ENCODE data around the gene KRTAP2-3. TPM values are rescaled to one million over a fixed set of nuclear protein-coding genes. Genes with fewer than 3 reads are reported as not detected.
"Not testable (repeated sequence)": the region's sequence is repeated elsewhere in the genome, so short reads cannot be mapped to it uniquely, and the experiment has no call there.

Gene KRTAP2-3
- polyA plus RNA-seq, 6 donors from 2014 or later, result not detected

GRCh38 chr17:41063449-41063848 is 3.5 kb upstream of the KRTAP2-3 start:
- Mint-ChIP-seq H3K27me3 (peaks cover 29 to 39% (median 35%) of the 10 kb centered on the region in 3 donors), H3K4me3 (no peak overlapping the region), H3K27ac (no peak overlapping the region), H3K36me3 (peaks cover 0 to 6% of the 10 kb centered on the region in 2 donors), H3K4me1 (peaks cover 0 to 5% (median 0%) of the 10 kb centered on the region in 3 donors), H3K9me3 (peaks cover 0 to 3% (median 0%) of the 10 kb centered on the region in 7 donors)
- DNase-seq (no peak), ATAC-seq (ENCODE audit: low read depth in 2 of 2) (no peak)

DNA sequence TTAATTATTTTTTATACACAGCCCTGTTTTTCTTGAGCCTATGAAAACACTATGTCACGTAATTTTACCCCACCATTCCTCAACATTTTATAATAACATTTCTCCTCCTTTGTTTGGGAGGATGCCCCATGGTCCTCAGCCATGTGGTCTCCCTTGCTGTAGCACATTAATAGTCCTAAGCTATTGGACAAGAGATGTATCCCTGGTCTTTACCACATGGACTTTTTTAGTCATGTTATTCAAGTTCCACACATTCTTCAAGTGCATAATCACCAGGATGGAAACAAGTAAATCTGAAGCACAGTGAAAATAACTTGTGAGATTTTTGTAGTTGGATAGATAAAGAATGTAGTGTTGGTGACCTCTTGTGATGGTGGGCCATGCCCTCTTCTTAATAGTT is 2.0 kb upstream of the KRTAP2-3 start:
- Mint-ChIP-seq H3K27me3 (peaks cover 39 to 47% (median 46%) of the 10 kb centered on the region in 3 donors), H3K9me3 (peaks cover 0 to 9% (median 4%) of the 10 kb centered on the region in 7 donors), H3K4me3 (no peak overlapping the region), H3K4me1 (peaks cover 0 to 5% (median 0%) of the 10 kb centered on the region in 3 donors), H3K36me3 (peaks cover 0 to 14% of the 10 kb centered on the region in 2 donors), H3K27ac (no peak overlapping the region)
- ATAC-seq (ENCODE audit: low read depth in 2 of 2) (no peak), DNase-seq (no peak)

GRCh38 chr17:41059276-41060051 is 450 bp downstream of the KRTAP2-3 start:
- H3K36me3 Mint-ChIP-seq, result peaks cover 0 to 14% of the 10 kb centered on the region in 2 donors
- not testable (repeated sequence) for ATAC-seq (ENCODE audit: low read depth in 2 of 2)
- H3K27me3 Mint-ChIP-seq, result peaks cover 39 to 48% (median 46%) of the 10 kb centered on the region in 3 donors

GRCh38 chr17:41058741-41059140 is 1.2 kb downstream of the KRTAP2-3 start:
- H3K9me3 Mint-ChIP-seq, result peaks cover 0 to 9% (median 4%) of the 10 kb centered on the region in 7 donors
- no peak overlapping the region for H3K4me3 Mint-ChIP-seq
- H3K36me3 Mint-ChIP-seq, result peaks cover 0 to 14% of the 10 kb centered on the region in 2 donors
- DNase-seq, result no peak
- no peak overlapping the region for H3K27ac Mint-ChIP-seq
- H3K27me3 Mint-ChIP-seq, result peaks cover 39 to 53% (median 40%) of the 10 kb centered on the region in 3 donors
- H3K4me1 Mint-ChIP-seq, result peaks cover 0 to 5% (median 0%) of the 10 kb centered on the region in 3 donors
- no peak for ATAC-seq (ENCODE audit: low read depth in 2 of 2)

More at GRCh38 chr17:41059276-41060051, 450 bp downstream of the KRTAP2-3 start:
- H3K4me1 Mint-ChIP-seq, DNase-seq, H3K9me3 Mint-ChIP-seq, H3K27ac Mint-ChIP-seq: not testable (repeated sequence)
- H3K4me3 Mint-ChIP-seq, result peak overlapping the region in 1 of 8 donors; percentile 29

- H3K4me1 Mint-ChIP-seq, result peaks cover 0 to 5% (median 0%) of the 10 kb centered on the region in 3 donors
- H3K27ac Mint-ChIP-seq, result no peak overlapping the region
- peaks cover 0 to 14% of the 10 kb centered on the region in 2 donors for H3K36me3 Mint-ChIP-seq
- H3K9me3 Mint-ChIP-seq, result peaks cover 0 to 10% (median 4%) of the 10 kb centered on the region in 7 donors
- H3K4me3 Mint-ChIP-seq, result no peak overlapping the region
- peaks cover 39 to 53% (median 41%) of the 10 kb centered on the region in 3 donors for H3K27me3 Mint-ChIP-seq
- ATAC-seq (ENCODE audit: low read depth in 2 of 2) (no peak), DNase-seq (no peak)
Observed at GRCh38 chr17:41057547-41057946, 2.4 kb downstream of the KRTAP2-3 start.

DNA sequence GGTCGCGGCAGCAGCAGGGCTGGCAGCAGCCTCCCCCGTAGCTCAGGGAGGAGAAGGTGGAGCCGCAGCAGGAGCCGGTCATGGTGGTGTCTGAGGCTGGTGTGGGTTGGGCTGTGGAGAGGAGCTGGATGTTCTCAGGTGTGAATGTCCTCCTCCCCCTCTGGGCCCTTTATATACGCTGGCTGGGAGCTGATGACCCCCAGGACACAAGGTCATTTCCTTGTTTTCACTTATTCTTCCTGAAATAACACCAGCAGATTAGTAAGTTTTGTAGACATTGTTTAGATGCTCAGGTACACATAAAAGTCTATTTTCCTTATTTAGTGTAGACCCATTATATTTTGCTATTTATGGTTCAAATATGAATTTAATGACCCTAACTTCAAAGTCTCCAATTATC is 4.8 kb downstream of the KRTAP2-3 start, which contains the start of gene KRTAP2-2:
Gene KRTAP2-2, minus strand, starts transcription at position 101 of the 400 bp plus-strand sequence. Its CDS starts 19 bp downstream, at position 82.
- H3K4me1 Mint-ChIP-seq; H3K9me3 Mint-ChIP-seq; ATAC-seq (ENCODE audit: low read depth in 2 of 2); DNase-seq; H3K4me3 Mint-ChIP-seq: not testable (repeated sequence)
- Mint-ChIP-seq H3K36me3 (peaks cover 0 to 14% of the 10 kb centered on the region in 2 donors), H3K27me3 (peaks cover 26 to 40% (median 27%) of the 10 kb centered on the region in 3 donors), H3K27ac (peak within 1 kb of the TSS in 1 of 6 donors; percentile 13)

DNA sequence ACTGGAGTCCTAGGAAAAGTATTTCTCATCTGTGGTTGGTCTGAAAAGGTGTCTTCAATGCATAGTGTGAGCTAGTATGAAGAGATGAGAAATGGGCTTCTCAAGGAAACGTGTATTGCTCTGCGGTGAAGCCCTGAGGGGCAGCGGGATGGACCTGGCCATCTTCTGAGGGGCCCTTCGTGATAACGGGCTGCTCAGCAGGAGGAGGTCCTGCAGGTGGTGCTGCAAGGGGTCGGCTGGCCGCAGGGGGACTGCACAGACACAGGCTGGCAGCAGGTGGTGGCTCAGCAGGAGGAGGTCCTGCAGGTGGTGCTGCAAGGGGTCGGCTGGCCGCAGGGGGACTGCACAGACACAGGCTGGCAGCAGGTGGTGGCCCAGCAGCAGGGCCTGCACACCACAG is 5.4 kb downstream of the KRTAP2-3 start:
- Mint-ChIP-seq H3K36me3 (peaks cover 0 to 13% of the 10 kb centered on the region in 2 donors), H3K27me3 (peaks cover 23 to 35% (median 25%) of the 10 kb centered on the region in 3 donors)
- not testable (repeated sequence) for ATAC-seq (ENCODE audit: low read depth in 2 of 2)

DNA sequence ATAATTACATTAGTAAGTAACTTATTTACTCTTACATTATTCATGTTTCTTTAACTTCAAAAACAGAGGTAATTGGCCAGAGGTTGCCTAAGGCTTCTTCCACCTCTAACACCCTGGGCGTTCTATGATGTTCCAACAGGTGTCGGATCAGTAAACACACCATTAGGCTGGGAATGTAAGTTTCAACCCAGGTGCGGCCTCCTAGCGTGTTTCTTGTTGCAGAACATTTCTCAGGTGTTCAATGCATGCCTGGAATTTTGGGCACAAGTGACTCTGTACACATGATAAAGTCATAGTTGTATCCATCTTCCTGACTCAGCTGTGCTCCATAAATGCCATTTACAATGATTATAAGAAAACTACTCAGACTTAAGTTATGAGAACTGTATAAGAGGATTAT is 5.9 kb downstream of the KRTAP2-3 start:
- H3K4me3 Mint-ChIP-seq, result no peak overlapping the region
- H3K27ac Mint-ChIP-seq, result no peak overlapping the region
- ATAC-seq (ENCODE audit: low read depth in 2 of 2) (no peak), DNase-seq (no peak)
- H3K27me3 Mint-ChIP-seq, result peaks cover 18 to 30% (median 21%) of the 10 kb centered on the region in 3 donors
- peaks cover 0 to 1% (median 0%) of the 10 kb centered on the region in 3 donors for H3K4me1 Mint-ChIP-seq
- H3K36me3 Mint-ChIP-seq, result peaks cover 0 to 8% of the 10 kb centered on the region in 2 donors
- peaks cover 0 to 10% (median 4%) of the 10 kb centered on the region in 7 donors for H3K9me3 Mint-ChIP-seq

More for the DNA sequence above, 5.4 kb downstream of the KRTAP2-3 start:
- H3K9me3 Mint-ChIP-seq, H3K4me3 Mint-ChIP-seq, DNase-seq, H3K4me1 Mint-ChIP-seq: not testable (repeated sequence)
- peak overlapping the region in 1 of 6 donors; percentile 13 for H3K27ac Mint-ChIP-seq

DNA sequence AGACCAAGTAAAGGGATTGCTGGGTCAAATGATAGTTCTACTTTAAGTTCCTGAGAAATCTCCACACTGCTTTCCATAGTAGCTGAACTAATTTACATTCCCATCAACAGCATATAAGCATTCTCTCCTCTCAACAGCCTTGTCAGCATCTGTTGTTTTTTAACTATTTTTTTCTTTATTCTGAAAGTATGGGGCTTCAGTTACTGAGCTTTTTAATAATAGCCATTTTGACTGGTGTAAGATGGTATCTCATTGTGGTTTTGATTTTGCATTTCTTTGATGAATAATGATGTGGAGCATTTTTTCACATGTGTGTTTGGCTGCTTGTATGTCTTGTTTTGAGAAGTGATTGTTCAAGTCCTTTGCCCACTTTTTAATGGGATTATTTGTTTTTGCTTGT is 7.3 kb downstream of the KRTAP2-3 start:
- Mint-ChIP-seq H3K9me3 (peaks cover 0 to 10% (median under 1%) of the 10 kb centered on the region in 7 donors), H3K27ac (no peak overlapping the region), H3K4me1 (peaks cover 0 to 4% (median 0%) of the 10 kb centered on the region in 3 donors), H3K27me3 (peaks cover 12 to 29% (median 15%) of the 10 kb centered on the region in 3 donors), H3K36me3 (peaks cover 0 to 3% of the 10 kb centered on the region in 2 donors), H3K4me3 (no peak overlapping the region)
- DNase-seq (no peak), ATAC-seq (ENCODE audit: low read depth in 2 of 2) (no peak)

DNA sequence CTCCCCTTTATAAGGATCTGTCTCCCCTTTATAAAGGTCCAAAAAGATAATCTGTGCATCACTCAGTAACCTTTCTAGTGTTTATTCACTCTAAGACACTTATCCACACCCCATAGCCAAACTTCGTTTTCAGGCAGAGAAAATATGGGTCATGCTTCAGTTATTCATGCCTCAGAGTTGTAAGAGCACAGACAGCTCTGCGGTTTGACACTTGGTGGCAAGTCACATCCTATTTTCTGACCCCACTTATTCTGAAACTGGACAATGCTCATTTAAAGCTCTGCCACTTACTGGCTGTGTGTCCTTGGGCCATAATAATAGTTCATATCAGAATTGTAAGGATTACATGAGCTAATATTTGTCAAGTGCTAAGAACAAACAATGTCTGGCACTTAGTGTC is 10.8 kb downstream of the KRTAP2-3 start:
- Mint-ChIP-seq H3K4me1 (peaks cover 0 to 8% (median 5%) of the 10 kb centered on the region in 3 donors), H3K9me3 (peaks cover 0 to 6% (median 2%) of the 10 kb centered on the region in 7 donors), H3K36me3 (peaks cover 0 to 1% of the 10 kb centered on the region in 2 donors), H3K27me3 (peaks cover 18 to 41% (median 25%) of the 10 kb centered on the region in 3 donors), H3K27ac (no peak overlapping the region), H3K4me3 (no peak overlapping the region)
- no peak for ATAC-seq (ENCODE audit: low read depth in 2 of 2)
- no peak for DNase-seq

DNA sequence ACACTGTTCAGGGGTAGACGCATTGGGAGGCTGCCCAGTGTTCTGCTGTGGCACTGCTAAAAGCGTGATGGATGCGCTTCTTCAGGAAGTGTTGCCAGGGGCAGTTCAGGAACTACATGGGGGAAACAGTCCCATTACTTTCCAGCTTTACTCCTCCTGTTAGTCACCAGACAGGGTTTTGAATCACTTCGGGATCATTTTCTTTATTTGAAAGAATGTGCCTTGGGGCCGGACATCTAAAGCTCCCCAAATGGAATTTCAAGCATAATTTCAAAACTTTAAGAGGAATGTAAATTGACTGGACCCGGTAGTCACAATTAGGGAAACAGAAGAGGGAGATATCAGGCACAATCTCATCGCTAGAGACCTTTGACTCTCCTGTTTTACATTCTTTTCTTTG is 11.5 kb downstream of the KRTAP2-3 start:
- Mint-ChIP-seq H3K9me3 (peaks cover 3 to 9% (median 5%) of the 10 kb centered on the region in 7 donors), H3K27me3 (peaks cover 17 to 41% (median 23%) of the 10 kb centered on the region in 3 donors), H3K4me1 (peaks cover 0 to 8% (median 5%) of the 10 kb centered on the region in 3 donors), H3K27ac (no peak overlapping the region), H3K36me3 (peaks cover 0 to 8% of the 10 kb centered on the region in 2 donors), H3K4me3 (no peak overlapping the region)
- ATAC-seq (ENCODE audit: low read depth in 2 of 2), result no peak
- DNase-seq, result no peak

- DNase-seq; ATAC-seq (ENCODE audit: low read depth in 2 of 2); H3K4me1 Mint-ChIP-seq; H3K27ac Mint-ChIP-seq: not testable (repeated sequence)
- Mint-ChIP-seq H3K9me3 (peaks cover 5 to 24% (median 14%) of the 10 kb centered on the region in 7 donors), H3K4me3 (peak within 1 kb of the TSS in 3 of 8 donors; percentile 25 to 71 (median 49)), H3K36me3 (peaks cover 0 to 11% of the 10 kb centered on the region in 2 donors), H3K27me3 (peaks cover 17 to 41% (median 17%) of the 10 kb centered on the region in 3 donors)
Observed at GRCh38 chr17:41046735-41047465, 13.0 kb downstream of the KRTAP2-3 start, which contains the start of gene KRTAP2-1. TSS of gene KRTAP2-1 (minus strand) at chr17:41047316. CDS start at chr17:41047267, 49 bp downstream.

DNA sequence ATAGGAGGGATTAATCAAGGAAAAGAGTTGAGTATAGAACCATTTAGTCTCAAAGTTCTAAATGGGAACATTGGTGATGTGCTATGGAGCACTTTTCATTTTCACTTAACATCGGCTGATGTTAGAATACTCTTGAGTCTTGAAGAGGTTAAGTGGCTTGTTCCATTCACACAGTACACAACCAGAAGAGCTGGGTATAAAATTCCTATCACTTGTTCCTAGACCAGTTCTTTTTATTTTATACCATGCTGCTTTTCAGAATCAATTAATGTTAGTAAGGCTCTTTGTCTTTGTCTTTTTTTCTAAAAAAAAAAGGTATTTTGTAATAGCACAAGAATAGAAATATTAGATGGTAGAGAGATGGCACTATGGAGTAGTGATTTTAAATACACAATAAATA is 17.0 kb downstream of the KRTAP2-3 start:
- no peak for DNase-seq
- H3K36me3 Mint-ChIP-seq, result peaks cover 0 to 11% of the 10 kb centered on the region in 2 donors
- no peak for ATAC-seq (ENCODE audit: low read depth in 2 of 2)
- H3K27me3 Mint-ChIP-seq, result peaks cover 21 to 36% (median 23%) of the 10 kb centered on the region in 3 donors
- peaks cover 0 to 5% (median 4%) of the 10 kb centered on the region in 3 donors for H3K4me1 Mint-ChIP-seq
- H3K4me3 Mint-ChIP-seq, result no peak overlapping the region
- H3K9me3 Mint-ChIP-seq, result peaks cover 5 to 24% (median 14%) of the 10 kb centered on the region in 7 donors
- no peak overlapping the region for H3K27ac Mint-ChIP-seq

All from naive B cell (primary cell).